Neural cell (in vitro differentiated cells): ENCODE measurements around the gene SPDYE4. TPM values are rescaled to one million over a fixed set of nuclear protein-coding genes. Genes with fewer than 3 reads are reported as not detected.

Source experiments
- H2AFZ ChIP-seq: fragments of 200-600, 300-800 bp; sonication (generic), shearing (Covaris generic); 2 replicates; pipeline ENCODE4 v1.6.0; 2014; ENCODE audit warnings: low read depth, mild to moderate bottlenecking, antibody characterized with exemption, low read length, moderate library complexity
- H3F3A ChIP-seq: fragments of 200-600 bp; shearing (Covaris generic); 2 replicates; pipeline ENCODE4 v1.6.1; 2016; ENCODE audit warnings: mild to moderate bottlenecking, moderate library complexity, mixed read lengths, antibody characterized with exemption, low read length; ENCODE audit not compliant: insufficient read depth, poor library complexity, severe bottlenecking
- H3K27ac ChIP-seq: fragments of 200-600, 300-800 bp; sonication (generic), shearing (Covaris generic); 2 replicates; pipeline ENCODE4 v1.5.1; 2014; ENCODE audit warnings: mild to moderate bottlenecking, low read length, moderate library complexity
- H3K27me3 ChIP-seq: fragments of 300-800, 200-600 bp; sonication (generic), shearing (Covaris generic); 2 replicates; pipeline ENCODE4 v1.6.0; 2014; ENCODE audit warnings: mild to moderate bottlenecking, low read depth, low read length, moderate library complexity; ENCODE audit not compliant: insufficient read depth
- H3K36me3 ChIP-seq: fragments of 300-800, 200-600 bp; sonication (generic), shearing (Covaris generic); 2 replicates; pipeline ENCODE4 v1.5.1; 2014; ENCODE audit warnings: mild to moderate bottlenecking, antibody characterized with exemption, low read length, moderate library complexity; ENCODE audit not compliant: insufficient read depth
- H3K4me2 ChIP-seq: fragments of 300-800, 200-600 bp; sonication (generic), shearing (Covaris generic); 2 replicates; pipeline ENCODE4 v1.6.0; 2014; ENCODE audit warnings: mild to moderate bottlenecking, low read length
- H3K4me3 ChIP-seq: fragments of 300-800, 200-600 bp; sonication (generic), shearing (Covaris generic); 2 replicates; pipeline ENCODE4 v1.5.1; 2014; ENCODE audit warnings: mild to moderate bottlenecking, low read length, moderate library complexity
- H3K79me2 ChIP-seq: fragments of 200-600 bp; shearing (Covaris generic); replicated peaks from 2 replicates; pipeline ENCODE4 v1.6.0; 2014; ENCODE audit warnings: mild to moderate bottlenecking, low read length, moderate library complexity; ENCODE audit not compliant: insufficient read depth
- H3K9ac ChIP-seq: fragments of 300-800, 200-600 bp; sonication (generic), shearing (Covaris generic); 2 replicates; pipeline ENCODE4 v1.6.1; 2016; ENCODE audit warnings: mild to moderate bottlenecking, low read length, mixed read lengths
- H3K9me2 ChIP-seq: fragments of 200-600 bp; shearing (Covaris generic); 2 replicates; pipeline ENCODE4 v1.6.1; 2016; ENCODE audit warnings: mild to moderate bottlenecking, low read length, mixed read lengths; ENCODE audit not compliant: insufficient read depth
- H3K9me3 ChIP-seq: fragments of 200-600, 300-800 bp; sonication (generic), shearing (Covaris generic); 2 replicates; pipeline ENCODE4 v1.6.1; 2016; ENCODE audit warnings: mild to moderate bottlenecking, mixed run types, low read length, moderate library complexity, mixed read lengths
- H4K20me1 ChIP-seq: fragments of 200-600 bp; shearing (Covaris generic); 2 replicates; pipeline ENCODE4 v1.6.1; 2016; ENCODE audit warnings: mild to moderate bottlenecking, mixed run types; ENCODE audit not compliant: insufficient read depth
- EP300 ChIP-seq: fragments of 450-650 bp; conservative IDR thresholded peaks from 2 replicates; pipeline ENCODE4 v1.6.1; 2014; ENCODE audit warnings: antibody characterized with exemption, mild to moderate bottlenecking, moderate library complexity; ENCODE audit not compliant: poor library complexity, severe bottlenecking
- EZH2 ChIP-seq: fragments of 200-600, 300-800 bp; shearing (Covaris generic), sonication (generic); IDR thresholded peaks from 2 replicates; pipeline ENCODE4 v1.6.1; 2014; ENCODE audit warnings: antibody characterized with exemption, low read length, borderline replicate concordance, mild to moderate bottlenecking; ENCODE audit not compliant: insufficient read depth, poor library complexity, severe bottlenecking
- MXI1 ChIP-seq: fragments of 450-650 bp; conservative IDR thresholded peaks from 2 replicates; pipeline ENCODE4 v1.6.1; 2014; ENCODE audit warnings: antibody characterized with exemption, mild to moderate bottlenecking; ENCODE audit not compliant: poor library complexity, severe bottlenecking
- POLR2AphosphoS5 ChIP-seq: IDR thresholded peaks from 2 replicates; pipeline ENCODE4 v1.6.1; 2012
- RAD21 ChIP-seq: fragments of 450-650 bp; conservative IDR thresholded peaks from 2 replicates; pipeline ENCODE4 v1.6.1; 2014; ENCODE audit warnings: antibody characterized with exemption, mild to moderate bottlenecking, moderate library complexity
- SMC3 ChIP-seq: fragments of 450-650 bp; conservative IDR thresholded peaks from 2 replicates; pipeline ENCODE4 v1.6.1; 2014; ENCODE audit warnings: antibody characterized with exemption, mild to moderate bottlenecking, moderate library complexity; ENCODE audit not compliant: poor library complexity
- TAF1 ChIP-seq: IDR thresholded peaks from 2 replicates; pipeline ENCODE4 v1.6.1; 2012; ENCODE audit warnings: low read depth
- polyA plus RNA-seq: library from polyadenylated mRNA; depleted of rRNA; stranded (reverse); fragments of >200 nt; gene quantifications from 2 replicates; pipeline ENCODE4 v1.2.3, GENCODE V29; 2014
- TF ChIP-seq, protein P1 (sequence below): fragments of 450-650 bp; IDR thresholded peaks from 2 replicates; pipeline ENCODE4 v1.5.1; 2014; ENCODE audit warnings: antibody characterized with exemption, mild to moderate bottlenecking, moderate library complexity; ENCODE audit not compliant: poor library complexity, severe bottlenecking
- TF ChIP-seq, protein P2 (sequence below): IDR thresholded peaks from 2 replicates; pipeline ENCODE4 v1.6.1; 2012; ENCODE audit warnings: borderline replicate concordance

Gene SPDYE4
- polyA plus RNA-seq, 1 donor from 2014 or later: not detected

DNA sequence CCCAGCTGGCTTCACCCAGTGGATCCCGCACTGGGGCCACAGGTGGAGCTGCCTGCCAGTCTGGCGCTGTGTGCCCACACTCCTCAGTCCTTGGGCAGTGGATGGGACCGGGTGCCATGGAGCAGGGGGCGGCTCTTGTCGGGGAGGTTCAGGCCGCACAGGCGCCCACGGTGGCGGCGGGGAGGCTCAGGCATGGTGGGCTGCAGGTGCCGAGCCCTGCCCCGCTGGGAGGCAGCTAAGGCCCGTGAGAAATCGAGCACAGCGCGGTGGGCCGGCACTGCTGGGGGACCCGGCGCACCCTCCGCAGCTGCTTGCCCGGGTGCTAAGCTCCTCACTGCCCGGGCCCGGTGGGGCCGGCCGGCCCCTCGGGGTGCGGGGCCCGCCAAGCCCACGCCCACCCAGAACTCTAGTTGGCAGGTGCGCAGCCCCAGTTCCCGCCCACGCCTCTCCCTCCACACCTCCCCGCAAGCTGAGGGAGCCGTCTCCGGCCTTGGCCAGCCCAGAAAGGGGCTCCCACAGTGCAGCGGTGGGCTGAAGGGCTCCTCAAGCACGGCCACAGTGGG, 40.3 kb downstream of the SPDYE4 start:
- Histone ChIP-seq H3K27me3 (no peaks in the 10 kb centered on the region), H3K27ac (no peak overlapping the region)

DNA sequence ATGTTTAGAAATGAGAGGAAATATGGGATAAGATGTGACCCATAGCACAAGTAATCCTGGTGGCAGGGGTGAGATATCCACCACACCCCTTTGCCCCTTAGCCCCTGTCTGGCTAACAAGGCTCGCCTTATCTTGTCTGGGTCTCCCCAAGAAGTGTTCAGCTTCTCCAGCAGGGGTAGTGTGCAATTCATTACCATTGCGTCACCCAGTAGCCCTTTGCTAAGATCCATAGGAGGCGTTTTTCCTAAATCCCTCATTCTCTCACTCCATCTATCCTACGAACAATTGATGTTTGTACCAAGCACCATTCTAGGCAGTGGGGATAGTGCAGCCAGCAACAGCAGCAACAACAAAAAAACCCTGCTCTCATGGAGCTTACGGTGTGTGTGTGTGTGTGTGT, 44.5 kb downstream of the SPDYE4 start:
- Histone ChIP-seq H4K20me1 (no peaks in the 10 kb centered on the region), H2AFZ (no peak overlapping the region), H3K27ac (no peak overlapping the region), H3K9ac (no peak overlapping the region), H3K9me2 (no peaks in the 10 kb centered on the region), H3K4me2 (no peak overlapping the region), H3K9me3 (no peaks in the 10 kb centered on the region), H3K4me3 (no peak overlapping the region), H3F3A (no peaks in the 10 kb centered on the region), H3K79me2 (no peaks in the 10 kb centered on the region), H3K36me3 (no peaks in the 10 kb centered on the region), H3K27me3 (no peaks in the 10 kb centered on the region)
- TF ChIP-seq SMC3: no peak
- TF ChIP-seq, protein P1, sequence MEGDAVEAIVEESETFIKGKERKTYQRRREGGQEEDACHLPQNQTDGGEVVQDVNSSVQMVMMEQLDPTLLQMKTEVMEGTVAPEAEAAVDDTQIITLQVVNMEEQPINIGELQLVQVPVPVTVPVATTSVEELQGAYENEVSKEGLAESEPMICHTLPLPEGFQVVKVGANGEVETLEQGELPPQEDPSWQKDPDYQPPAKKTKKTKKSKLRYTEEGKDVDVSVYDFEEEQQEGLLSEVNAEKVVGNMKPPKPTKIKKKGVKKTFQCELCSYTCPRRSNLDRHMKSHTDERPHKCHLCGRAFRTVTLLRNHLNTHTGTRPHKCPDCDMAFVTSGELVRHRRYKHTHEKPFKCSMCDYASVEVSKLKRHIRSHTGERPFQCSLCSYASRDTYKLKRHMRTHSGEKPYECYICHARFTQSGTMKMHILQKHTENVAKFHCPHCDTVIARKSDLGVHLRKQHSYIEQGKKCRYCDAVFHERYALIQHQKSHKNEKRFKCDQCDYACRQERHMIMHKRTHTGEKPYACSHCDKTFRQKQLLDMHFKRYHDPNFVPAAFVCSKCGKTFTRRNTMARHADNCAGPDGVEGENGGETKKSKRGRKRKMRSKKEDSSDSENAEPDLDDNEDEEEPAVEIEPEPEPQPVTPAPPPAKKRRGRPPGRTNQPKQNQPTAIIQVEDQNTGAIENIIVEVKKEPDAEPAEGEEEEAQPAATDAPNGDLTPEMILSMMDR: no peak
- TF ChIP-seq RAD21: no peak
- TF ChIP-seq, protein P2, sequence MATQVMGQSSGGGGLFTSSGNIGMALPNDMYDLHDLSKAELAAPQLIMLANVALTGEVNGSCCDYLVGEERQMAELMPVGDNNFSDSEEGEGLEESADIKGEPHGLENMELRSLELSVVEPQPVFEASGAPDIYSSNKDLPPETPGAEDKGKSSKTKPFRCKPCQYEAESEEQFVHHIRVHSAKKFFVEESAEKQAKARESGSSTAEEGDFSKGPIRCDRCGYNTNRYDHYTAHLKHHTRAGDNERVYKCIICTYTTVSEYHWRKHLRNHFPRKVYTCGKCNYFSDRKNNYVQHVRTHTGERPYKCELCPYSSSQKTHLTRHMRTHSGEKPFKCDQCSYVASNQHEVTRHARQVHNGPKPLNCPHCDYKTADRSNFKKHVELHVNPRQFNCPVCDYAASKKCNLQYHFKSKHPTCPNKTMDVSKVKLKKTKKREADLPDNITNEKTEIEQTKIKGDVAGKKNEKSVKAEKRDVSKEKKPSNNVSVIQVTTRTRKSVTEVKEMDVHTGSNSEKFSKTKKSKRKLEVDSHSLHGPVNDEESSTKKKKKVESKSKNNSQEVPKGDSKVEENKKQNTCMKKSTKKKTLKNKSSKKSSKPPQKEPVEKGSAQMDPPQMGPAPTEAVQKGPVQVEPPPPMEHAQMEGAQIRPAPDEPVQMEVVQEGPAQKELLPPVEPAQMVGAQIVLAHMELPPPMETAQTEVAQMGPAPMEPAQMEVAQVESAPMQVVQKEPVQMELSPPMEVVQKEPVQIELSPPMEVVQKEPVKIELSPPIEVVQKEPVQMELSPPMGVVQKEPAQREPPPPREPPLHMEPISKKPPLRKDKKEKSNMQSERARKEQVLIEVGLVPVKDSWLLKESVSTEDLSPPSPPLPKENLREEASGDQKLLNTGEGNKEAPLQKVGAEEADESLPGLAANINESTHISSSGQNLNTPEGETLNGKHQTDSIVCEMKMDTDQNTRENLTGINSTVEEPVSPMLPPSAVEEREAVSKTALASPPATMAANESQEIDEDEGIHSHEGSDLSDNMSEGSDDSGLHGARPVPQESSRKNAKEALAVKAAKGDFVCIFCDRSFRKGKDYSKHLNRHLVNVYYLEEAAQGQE: no peak
- TF ChIP-seq EZH2: no peak
- TF ChIP-seq MXI1: no peak
- no peak for TF ChIP-seq TAF1
- no peak for TF ChIP-seq EP300
- no peak for TF ChIP-seq POLR2AphosphoS5

More for the DNA sequence above, 40.3 kb downstream of the SPDYE4 start:
- no peaks in the 10 kb centered on the region for H3K9me2 ChIP-seq
- no peak overlapping the region for H3K4me2 ChIP-seq
- no peaks in the 10 kb centered on the region for H3K36me3 ChIP-seq
- no peak overlapping the region for H3K9ac ChIP-seq
- H3K79me2 ChIP-seq: no peaks in the 10 kb centered on the region
- H3F3A ChIP-seq: no peaks in the 10 kb centered on the region
- no peak overlapping the region for H2AFZ ChIP-seq
- TF ChIP-seq TAF1: no peak
- no peak for TF ChIP-seq RAD21
- no peak for TF ChIP-seq EP300
- no peak for TF ChIP-seq MXI1
- no peak for TF ChIP-seq SMC3
- TF ChIP-seq, protein P2: no peak
- TF ChIP-seq, protein P1: no peak
- TF ChIP-seq POLR2AphosphoS5: no peak
- TF ChIP-seq EZH2: no peak
- H4K20me1 ChIP-seq: no peaks in the 10 kb centered on the region
- H3K4me3 ChIP-seq: no peak overlapping the region
- no peaks in the 10 kb centered on the region for H3K9me3 ChIP-seq
